CD4-positive, alpha-beta T cell treated with Interleukin-15 for 1 hour (primary cell): Measurements from ENCODE around the gene SRSF2.
"Not testable (repeated sequence)": the region's sequence is repeated elsewhere in the genome, so short reads cannot be mapped to it uniquely, and the experiment has no call there.

Source experiments
- DNase-seq: peaks from one replicate; pipeline ENCODE4 v3.0.0-alpha.2; 2020

SRSF2 gene

DNA sequence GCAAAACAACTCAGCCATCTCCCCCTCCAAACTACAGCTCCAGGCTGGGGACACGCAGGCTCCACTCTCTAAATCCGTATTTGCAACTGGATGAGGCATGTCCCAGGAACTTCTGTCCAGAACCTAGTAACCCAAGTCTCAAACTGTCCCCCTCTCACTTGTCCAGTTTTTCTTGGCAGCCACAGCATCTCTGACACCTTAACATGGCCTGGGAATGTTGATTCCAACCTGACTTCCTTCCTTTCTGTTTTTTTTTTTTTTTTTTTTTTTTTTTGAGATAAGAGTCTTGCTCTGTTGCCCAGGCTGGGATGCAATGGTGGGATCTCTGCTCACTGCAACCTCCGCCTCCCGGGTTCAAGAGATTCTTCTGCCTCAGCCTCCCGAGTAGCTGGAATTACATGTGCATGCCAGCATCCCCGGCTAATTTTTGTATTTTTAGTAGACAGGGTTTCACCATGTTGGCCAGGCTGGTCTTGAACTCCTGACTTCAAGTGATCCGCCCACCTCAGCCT lies 38.6 kb downstream of the SRSF2 start:
- DNase-seq: not testable (repeated sequence)

DNA sequence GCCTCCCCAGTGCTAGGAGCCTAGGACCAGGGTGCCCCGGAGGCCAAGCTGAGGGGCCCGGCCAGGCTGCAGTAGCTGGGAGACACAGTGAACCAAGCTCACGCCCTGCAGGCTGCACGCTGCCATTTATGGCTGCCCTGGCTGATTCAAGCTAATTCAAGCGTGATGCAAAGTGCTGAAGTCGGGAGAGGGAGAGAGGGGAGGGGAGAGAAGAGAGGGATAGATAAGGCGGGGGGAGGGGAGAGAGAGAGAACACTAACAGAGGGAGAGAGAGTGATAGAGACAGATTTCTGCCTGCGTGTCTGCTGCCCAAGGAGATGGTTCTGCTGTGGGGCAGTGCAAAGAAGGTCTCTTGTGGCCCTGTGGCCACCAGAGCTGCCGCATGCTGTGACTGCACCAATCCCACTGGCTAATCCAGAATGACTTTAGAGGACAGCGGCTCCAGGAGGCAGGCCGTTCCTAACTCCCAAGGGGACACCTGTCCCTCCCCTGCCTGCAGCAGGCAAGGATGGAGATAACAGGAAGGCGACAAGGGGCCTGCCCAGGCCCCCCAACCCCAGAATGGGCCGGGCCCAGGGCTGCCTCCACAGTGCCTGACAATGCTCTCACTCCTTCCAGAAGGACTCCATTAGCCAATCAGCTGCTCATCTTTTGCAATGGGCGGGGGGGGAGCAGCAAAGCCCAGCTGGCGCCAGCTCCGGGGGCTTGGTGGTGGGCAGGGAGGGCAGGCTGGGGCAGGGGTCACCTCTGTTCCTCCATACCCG lies 39.2 kb downstream of the SRSF2 start:
- DNase-seq: no peak

DNA sequence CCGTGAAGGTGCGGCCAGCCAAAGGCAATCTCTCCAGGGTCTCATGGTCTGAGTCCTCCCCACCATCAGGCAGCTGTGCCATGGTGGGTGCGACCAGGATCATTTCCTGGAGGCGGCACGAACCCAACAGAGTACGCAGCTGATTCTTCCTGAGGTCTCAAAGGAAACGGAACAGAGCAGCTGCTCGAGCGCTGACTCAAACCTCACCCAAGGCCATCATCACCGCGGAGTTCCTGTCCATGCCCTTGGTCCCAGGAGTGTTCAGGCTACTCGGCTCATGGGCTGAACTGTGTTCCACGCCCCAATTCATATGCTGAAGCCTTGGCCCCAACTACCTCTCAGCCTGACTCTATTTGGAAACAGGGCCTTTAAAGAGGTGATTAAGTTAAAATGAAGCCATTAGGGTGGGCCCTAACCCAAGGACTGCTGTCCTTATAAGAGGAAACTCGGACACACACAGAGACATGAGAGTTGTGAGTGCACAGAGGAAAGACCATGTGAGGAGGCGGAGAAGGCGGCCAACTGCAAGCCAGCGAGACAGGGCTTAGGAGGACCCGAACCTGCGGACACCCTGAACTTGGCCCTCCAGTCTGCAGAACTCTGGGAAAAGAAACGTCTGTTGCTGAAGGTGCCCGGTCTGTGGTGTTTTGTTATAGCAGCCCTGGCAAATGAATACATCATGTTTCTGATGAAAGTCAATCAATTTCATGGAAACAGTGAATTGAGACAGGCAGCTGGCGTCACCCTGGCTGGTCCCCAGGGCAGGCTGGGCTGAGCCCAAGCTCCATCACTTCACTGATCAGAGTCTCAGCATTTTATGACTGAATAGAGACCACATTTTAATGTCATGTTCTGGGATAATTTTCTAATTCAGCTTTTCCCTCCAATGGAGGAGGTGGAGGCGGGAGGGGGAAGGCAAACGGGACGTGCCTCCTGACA lies 40.1 kb downstream of the SRSF2 start:
- no peak for DNase-seq

DNA sequence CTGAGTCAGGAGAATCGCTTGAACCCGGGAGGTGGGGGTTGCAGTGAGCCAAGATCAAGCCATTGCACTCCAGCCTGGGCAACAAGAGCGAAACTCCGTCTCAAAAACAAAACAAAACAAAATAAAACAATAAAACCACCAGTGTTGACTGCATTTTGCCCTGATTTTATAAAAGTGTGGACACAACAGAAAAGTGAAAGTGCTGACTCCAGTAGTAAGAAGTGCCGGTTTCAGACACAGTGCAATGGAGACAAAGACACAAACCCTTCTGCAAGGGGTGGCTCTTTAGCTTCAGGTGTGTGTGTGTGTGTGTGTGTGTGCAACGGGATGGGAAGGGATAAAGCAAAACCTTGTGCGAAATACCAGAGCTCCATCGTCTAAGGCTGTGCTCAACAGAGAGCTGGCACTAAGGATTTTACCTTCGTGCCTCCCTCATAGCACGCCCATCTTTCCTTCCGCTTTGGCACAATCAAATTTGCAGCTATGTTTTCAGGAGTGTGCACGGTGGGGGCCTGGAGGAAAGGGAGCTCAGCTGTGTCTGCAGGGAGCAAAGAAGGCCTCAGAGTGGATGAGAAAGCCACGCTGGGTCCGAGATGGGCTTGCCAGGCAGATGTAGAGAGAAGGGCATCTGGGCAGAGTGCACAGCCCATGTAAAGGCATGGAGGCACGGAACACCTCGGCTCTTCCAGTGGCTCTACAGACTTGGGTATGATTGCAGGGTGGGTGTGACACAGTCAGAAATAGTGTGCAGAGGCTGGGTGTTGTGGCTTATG lies 41.9 kb downstream of the SRSF2 start:
- DNase-seq: no peak

DNA sequence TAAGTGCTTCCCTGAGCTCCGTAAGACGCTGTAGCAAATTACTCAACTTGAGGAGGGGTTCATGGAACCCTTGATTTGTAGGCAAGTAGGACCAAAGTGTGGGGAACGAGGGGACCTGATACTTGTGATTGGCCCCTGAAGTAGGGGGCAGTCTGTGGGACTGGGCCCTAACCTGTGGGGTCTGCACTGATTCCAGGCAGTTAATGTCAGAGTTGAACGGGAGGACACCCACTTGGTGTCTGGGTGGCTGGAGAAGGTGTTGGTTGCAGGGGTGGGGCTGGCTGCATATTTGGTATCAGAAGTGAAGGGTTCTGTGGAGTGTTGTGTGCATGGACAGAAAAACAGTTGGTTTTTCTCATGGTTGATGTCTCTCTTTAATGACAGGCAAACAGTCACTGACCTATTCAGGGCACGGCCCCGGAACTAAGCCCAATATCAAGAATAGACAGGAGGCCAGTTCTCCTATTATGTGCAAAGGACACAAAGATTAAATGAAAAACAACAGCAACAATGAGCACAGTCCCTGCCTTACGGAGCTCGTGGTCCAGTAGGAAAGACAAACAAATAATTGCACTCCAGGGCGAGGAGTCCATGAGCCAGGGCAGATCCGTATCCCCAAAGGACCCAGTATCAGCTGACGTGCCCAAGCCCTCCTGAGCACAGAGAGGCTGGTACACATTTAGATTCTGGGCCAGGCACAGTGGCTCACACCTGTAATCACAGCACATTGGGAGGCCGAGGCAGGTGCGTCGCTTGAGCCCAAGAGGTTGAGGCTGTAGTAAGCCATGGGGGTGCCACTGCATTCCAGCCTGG lies 45.5 kb downstream of the SRSF2 start:
- DNase-seq: no peak

DNA sequence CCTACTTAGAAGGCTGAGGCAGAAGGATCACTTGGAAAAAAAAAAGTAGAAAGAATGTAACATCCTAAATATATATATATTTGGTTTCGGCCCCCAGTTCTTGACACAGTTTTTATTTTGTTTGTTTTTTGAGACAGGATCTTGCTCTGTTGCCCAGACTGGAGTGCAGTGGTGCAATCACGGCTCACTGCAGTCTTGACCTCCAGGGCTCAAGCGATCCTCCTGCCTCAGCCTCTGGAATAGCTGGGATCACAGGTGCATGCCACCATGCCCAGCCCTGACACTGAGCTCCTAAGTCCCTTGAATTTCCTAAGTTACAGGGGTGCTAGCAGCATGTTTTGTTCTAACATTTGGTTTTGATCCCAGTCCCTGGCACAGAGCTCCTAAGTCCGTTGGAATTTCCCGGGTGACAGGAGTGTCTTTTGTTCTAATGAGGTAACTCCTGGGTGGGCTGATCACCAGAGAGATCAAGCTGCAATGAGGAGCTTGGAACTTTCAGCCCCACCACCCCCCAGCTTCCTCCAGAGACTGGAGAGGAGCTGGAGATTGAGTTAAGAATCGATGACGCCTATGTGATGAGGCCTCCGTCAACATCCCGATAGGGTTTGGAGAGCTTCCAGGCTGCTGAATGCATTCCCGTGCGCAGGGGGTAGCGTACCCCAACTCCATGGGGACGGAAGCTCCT lies 46.4 kb downstream of the SRSF2 start:
- DNase-seq: no peak

DNA sequence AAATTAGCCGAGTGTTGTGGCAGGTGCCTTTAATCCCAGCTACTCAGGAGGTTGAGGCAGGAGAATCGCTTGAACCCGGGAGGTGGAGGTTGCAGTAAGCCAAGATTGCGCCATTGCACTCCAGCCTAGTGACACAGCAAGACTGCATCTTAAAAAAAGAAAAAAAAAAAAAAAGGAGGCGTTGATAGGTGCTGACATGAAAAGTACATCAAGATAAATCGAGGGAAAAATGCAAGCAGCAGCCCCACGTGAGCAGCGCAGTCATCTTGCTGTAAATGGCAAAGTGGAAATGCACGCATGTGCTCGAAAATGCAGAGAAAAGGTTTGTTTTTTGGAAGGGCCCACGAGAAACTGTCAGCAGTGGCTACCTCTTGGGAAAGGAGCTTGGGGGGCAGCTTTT lies 47.3 kb downstream of the SRSF2 start:
- DNase-seq: no peak

DNA sequence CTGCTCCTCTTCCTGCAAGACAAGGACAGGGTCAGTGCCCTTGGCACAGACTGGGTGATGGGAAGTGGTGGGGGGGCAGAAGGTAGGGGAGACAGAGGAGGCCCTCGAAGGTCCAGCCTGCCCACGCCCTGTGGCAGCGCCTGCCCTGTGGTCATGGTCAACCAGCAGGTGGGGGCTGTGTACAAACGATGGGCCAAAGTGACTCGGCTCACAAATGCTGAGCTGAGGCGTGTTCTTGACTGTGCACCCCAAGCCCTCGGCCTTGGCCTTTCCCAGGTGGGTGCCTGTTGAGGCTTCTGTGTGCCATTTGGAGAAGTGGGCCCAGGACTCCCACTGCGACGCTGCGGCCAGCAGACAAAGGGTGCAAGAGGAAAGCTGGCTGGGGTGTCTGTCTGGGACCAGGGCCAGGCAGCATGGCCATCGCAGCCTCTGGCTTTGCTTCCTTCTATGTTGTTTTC lies 48.9 kb downstream of the SRSF2 start:
- DNase-seq: no peak

DNA sequence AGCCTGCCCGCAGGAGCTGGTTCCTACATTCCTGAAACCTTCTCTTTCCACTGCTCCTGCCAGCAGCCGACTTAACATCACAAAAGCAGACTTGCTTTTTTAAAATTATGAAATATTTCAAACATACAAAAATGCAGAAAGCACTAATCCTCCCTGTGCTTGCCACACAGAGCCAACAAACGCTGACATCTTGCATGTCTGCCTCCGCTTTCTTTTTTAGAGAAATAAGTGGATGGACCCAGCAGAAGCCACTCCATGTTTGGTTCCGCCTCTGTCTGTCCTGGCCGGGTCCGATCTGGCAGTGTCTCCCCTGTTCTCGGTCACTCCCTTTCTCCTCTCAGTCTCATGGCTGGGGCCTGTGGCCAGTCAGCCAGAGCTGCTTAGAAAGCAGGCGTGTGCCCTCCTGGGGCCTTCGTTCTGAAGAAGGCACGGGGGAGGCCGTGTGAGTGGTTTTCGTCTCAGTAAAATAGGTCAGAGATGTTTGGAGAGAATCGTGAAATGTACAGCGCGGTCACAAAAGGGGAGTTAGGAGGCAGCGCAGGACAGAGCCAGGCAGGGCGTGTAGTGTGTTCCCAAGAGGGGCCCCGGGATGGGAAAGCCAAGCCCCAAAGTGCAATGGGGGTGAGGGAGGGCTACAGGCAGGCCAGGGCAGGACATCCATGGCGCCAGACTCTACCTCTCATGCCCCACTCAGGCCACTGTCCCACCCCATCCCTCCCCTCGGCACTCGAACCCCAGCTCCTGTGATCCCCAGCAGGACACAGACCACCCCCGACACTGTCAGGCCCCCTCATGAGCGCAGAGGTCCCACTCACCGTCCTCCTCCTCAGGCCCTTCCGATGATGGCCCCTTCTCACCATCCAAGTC lies 49.6 kb downstream of the SRSF2 start:
- DNase-seq: no peak

DNA sequence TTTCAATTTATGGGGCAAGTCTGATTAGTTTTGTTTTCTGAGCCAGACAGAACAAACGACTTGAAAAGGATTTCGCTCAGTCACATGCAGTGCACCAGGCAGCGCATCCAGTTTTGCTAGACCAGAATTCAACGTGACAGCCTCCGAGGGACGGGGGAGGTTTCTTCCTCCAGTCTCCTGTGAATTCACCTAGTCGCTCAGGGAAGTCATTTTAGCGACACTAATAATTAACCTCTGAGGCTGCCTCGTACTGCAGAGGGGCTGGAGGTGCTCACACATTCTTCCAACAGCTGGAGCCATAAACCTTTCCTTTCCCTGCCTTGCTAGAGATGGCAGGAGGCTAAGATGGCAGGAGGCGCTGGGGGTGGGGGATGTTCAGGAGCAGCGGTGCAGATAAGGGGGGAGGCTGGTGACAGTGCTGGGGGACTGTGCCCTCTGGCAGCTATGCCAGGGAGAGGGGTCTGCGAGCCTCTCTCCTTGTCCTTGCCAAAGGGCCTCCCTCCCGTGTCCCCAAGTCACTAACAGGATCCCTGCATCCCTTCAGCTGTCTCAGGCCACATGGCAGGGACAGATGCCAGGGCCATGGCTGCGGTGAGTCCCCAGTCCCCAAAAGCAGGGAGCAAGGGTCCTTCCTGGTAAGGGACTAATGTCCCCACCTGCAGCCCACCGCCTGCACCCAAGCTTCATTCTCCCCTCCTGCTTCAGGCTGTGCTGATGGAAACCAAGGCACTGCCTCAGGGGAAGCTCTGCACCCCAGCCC lies 50.4 kb downstream of the SRSF2 start:
- no peak for DNase-seq

DNA sequence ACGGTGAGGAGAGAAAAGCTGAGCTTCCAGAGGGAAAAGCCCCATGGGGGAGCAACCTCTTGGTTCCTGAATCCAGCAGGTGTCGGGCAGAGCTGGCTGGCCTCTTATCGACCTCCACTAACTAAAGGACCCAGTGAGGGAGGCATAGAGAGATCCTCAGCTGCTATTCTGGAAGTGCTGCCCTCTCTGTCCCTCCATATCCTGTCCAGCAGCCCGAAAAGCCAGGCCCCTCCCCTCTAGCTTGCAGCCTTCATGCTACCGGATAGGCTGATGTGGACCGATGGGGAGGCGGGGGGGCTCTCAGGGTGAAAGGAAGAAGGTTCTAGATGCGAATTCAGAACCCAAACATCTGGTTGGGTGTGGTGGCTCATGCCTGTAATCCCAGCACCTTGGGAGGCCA lies 51.3 kb downstream of the SRSF2 start:
- DNase-seq: no peak

DNA sequence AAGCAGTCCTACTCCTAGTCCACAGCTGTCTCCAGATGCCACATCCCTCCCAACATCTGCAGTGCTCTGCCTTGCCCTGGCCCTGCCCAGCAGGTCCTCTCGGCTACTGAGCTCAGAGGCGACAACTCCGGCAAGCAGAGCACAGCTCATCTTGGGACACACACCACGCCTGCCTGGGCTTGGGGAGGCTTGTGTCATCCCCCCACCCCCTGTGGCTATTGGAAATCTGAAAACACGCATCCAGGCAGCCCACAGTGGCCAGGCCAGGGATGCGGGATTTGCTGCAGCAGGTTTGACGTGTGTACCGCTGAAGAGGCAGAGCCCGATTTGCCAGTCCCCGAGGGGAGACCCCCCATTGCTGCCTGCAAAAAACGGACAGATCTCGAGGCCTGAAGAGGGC lies 51.8 kb downstream of the SRSF2 start:
- no peak for DNase-seq

DNA sequence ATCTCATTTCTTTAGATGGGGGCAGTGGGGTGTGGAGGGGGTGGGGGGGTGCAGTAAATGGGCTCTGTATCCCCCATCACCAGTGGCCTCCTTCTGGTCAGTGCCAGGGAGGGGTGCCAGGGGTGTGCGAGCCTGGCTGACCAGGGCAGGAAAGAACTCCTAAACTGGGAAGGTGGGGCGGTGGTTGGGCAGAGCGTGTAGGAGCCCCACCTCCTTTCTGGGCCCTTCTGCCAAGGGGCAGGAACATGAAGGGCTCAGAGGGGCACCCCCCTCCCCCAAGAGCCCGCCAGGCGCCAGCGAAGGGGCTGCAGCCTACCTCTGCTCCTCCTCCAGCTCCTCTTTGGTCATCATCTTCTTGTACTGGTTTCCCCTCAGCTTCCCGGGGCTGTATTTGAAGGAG lies 52.4 kb downstream of the SRSF2 start:
- DNase-seq: no peak
